ENCODE results near the gene PBX3.

GRCh38 chr9:125746017-125746773 lies 978 bp upstream of the PBX3 start:
- TF ChIP-seq REST (IDR thresholded peaks at IDR 0.05; ENCODE audit: insufficient read depth in 1 of 2, low read depth in 2 of 2, low read length in 1 of 2) (peak; percentile 46 to 62; a peak in 2 of 4 replicates), CTCF (IDR thresholded peaks at IDR 0.05) (no peak), TCF7L2 (IDR thresholded peaks at IDR 0.05; ENCODE audit: low read depth, low read length) (no peak; the same call in 1 of the 2 replicates), POLR2AphosphoS5 (IDR thresholded peaks at IDR 0.05; ENCODE audit: low read depth, low read length) (peak; percentile 43; the same call in 1 of the 2 replicates)
